HepG2 (cell line): ENCODE data around the gene CDK13. TPM values are rescaled to one million over a fixed set of nuclear protein-coding genes. Genes with fewer than 3 reads are reported as not detected.

Experiments used
- ATAC-seq: fragments of 200-7000 bp; cut with Tn5 transposase; 3 replicates; pipeline ENCODE4 v1.9.1; 2020; ENCODE audit warnings: mild to moderate bottlenecking, moderate library complexity
- BruUV-seq: library from RNA; stranded (reverse); fragments of 400-500 nt; replicated peaks from 2 replicates; lab custom pipeline; 2021; lab: Mats Ljungman, UMichigan
- CTCF ChIA-PET: fragments of 300-600 bp; formaldehyde crosslinking; extraction: SDS; loops from one replicate; lab custom pipeline; 2021; ENCODE audit warnings: low total read pairs, inconsistent platforms, low intra/inter-chr PET ratio; lab: Yijun Ruan, JAX
- POLR2A ChIA-PET: fragments of 350-600 bp; sonication (Branson Sonifier 250); formaldehyde crosslinking; loops from one replicate; lab custom pipeline; 2020; ENCODE audit warnings: antibody characterized with exemption, inconsistent platforms; lab: Yijun Ruan, JAX
- DNase-seq: peaks from one replicate; pipeline ENCODE4 v3.0.0-alpha.2; 2015; ENCODE audit warnings: low spot score
- FAIRE-seq: peaks from 3 replicates; lab custom pipeline; 2011; peaks lifted over from hg19 to GRCh38; lab: Jason Lieb, UNC
- H2AFZ ChIP-seq: one replicate; pipeline ENCODE4 v1.6.1; 2011; ENCODE audit warnings: low read length, inconsistent platforms
- H3K27ac ChIP-seq: fragments of 300-600 bp; 3 replicates; pipeline ENCODE4 v1.8.0; 2011; ENCODE audit warnings: mixed run types, mild to moderate bottlenecking, mixed read lengths, low read length, inconsistent platforms; ENCODE audit not compliant: insufficient read depth; ENCODE audit errors: extremely low read length
- H3K27me3 ChIP-seq, 2 experiments: fragments of 200-600 bp in 1 of 2; 2 replicates in 1 of 2; 3 replicates in 1 of 2; pipeline versions ENCODE4 v1.6.0 to v1.8.0; 2011; ENCODE audit warnings: low read length in 2 of 2, mild to moderate bottlenecking in 2 of 2, moderate library complexity in 2 of 2, inconsistent platforms in 1 of 2; ENCODE audit not compliant: insufficient read depth in 2 of 2, control insufficient read depth in 1 of 2
- H3K36me3 ChIP-seq, 2 experiments: fragments of 200-600 bp in 1 of 2; replicated peaks in 1 of 2; 2 replicates in 1 of 2; 3 replicates in 1 of 2; pipeline versions ENCODE4 v1.5.1 to v1.8.0; 2011; ENCODE audit warnings: low read length in 2 of 2, inconsistent platforms in 1 of 2; ENCODE audit not compliant: insufficient read depth in 2 of 2, control insufficient read depth in 1 of 2
- H3K4me1 ChIP-seq: 2 replicates; pipeline ENCODE4 v1.5.1; 2012; ENCODE audit warnings: low read length, inconsistent platforms; ENCODE audit not compliant: insufficient read depth
- H3K4me2 ChIP-seq: 2 replicates; pipeline ENCODE4 v1.6.0; 2011; ENCODE audit warnings: low read depth, low read length, inconsistent platforms
- H3K4me3 ChIP-seq, 3 experiments: fragments of 200-600 bp in 1 of 3; sonication (generic), shearing (Covaris generic) in 1 of 3; replicated peaks in 1 of 3; 2 replicates each; pipeline ENCODE4 v1.5.1; 2011 to 2016; ENCODE audit warnings: low read length in 3 of 3, inconsistent platforms in 2 of 3, low read depth in 2 of 3, mild to moderate bottlenecking in 2 of 3, control low read depth in 1 of 3, mixed read lengths in 1 of 3; ENCODE audit not compliant: insufficient read depth in 1 of 3
- H3K79me2 ChIP-seq: one replicate; pipeline ENCODE4 v1.6.1; 2011; ENCODE audit warnings: low read length, inconsistent platforms; ENCODE audit not compliant: insufficient read depth
- H3K9ac ChIP-seq: 2 replicates; pipeline ENCODE4 v1.6.0; 2011; ENCODE audit warnings: mild to moderate bottlenecking, low read depth, low read length, inconsistent platforms; ENCODE audit not compliant: insufficient read depth
- H3K9me3 ChIP-seq: 2 replicates; pipeline ENCODE4 v1.5.1; 2012; ENCODE audit warnings: mild to moderate bottlenecking, low read length
- H4K20me1 ChIP-seq: 2 replicates; pipeline ENCODE4 v1.6.0; 2011; ENCODE audit warnings: inconsistent platforms, mild to moderate bottlenecking, low read length, moderate library complexity; ENCODE audit not compliant: insufficient read depth
- MAFF ChIP-seq: IDR thresholded peaks from 2 replicates; pipeline ENCODE4 v1.6.1; 2011; ENCODE audit warnings: low read depth, low read length, improper control_type of control experiment
- MAFK ChIP-seq, 2 experiments: IDR thresholded peaks in 1 of 2; conservative IDR thresholded peaks in 1 of 2; 2 replicates each; pipeline ENCODE4 v1.6.1; 2011; ENCODE audit warnings: improper control_type of control experiment in 2 of 2, low read length in 2 of 2
- MED13 ChIP-seq: sonication (generic); formaldehyde crosslinking; IDR thresholded peaks from 2 replicates; pipeline ENCODE4 v1.5.0; 2020; ENCODE audit warnings: missing genetic modification reagents
- POLR2G ChIP-seq: fragments of 200-400 bp; formaldehyde crosslinking; IDR thresholded peaks from 2 replicates; pipeline ENCODE4 v1.6.1; 2018; ENCODE audit warnings: mild to moderate bottlenecking, low read depth, low read length, moderate library complexity
- THAP8 ChIP-seq: sonication (generic); formaldehyde crosslinking; IDR thresholded peaks from 2 replicates; pipeline ENCODE4 v1.5.1; 2020; ENCODE audit warnings: missing genetic modification reagents, mild to moderate bottlenecking, borderline replicate concordance
- ZNF609 ChIP-seq: sonication (generic); formaldehyde crosslinking; IDR thresholded peaks from 2 replicates; pipeline ENCODE4 v1.4.0; 2020; ENCODE audit warnings: mild to moderate bottlenecking, missing genetic modification reagents, borderline replicate concordance
- WGBS: methylation state at CpG from one replicate; pipeline ENCODE4 v1.1.6; 2017; ENCODE audit warnings: low lambda C conversion rate; 5-methylcytosine and 5-hydroxymethylcytosine counted together
- in situ Hi-C: cut with HindIII; loops from 2 replicates; pipeline ENCODE4 v1.10.0; 2017; ENCODE audit warnings: low pct_unique_long_range_greater_than_20kb; ENCODE audit not compliant: extremely low pct_ligation_motif_present
- intact Hi-C: fragments of 100-400 bp; cut with micrococcal nuclease; formaldehyde crosslinking; loops from one replicate; pipeline ENCODE4 v1.10.0; 2022; ENCODE audit not compliant: unreplicated experiment
- polyA plus RNA-seq, 8 experiments: library from polyadenylated mRNA; depleted of rRNA in 3 of 8; stranded (reverse) in 7 of 8; unstranded in 1 of 8; fragments of >200 nt; fragmentation: Illumina TruSeq in 4 of 8; extraction: Trizol in 4 of 8; gene quantifications; 2 replicates each; pipeline versions ENCODE4 v1.2.1 to v1.2.3, GENCODE V29; 2011 to 2016; ENCODE audit warnings: low read depth in 4 of 8, missing spikeins in 1 of 8, mixed read lengths in 1 of 8; ENCODE audit not compliant: insufficient read depth in 1 of 8
- total RNA-seq, 5 experiments: library from RNA; depleted of rRNA; stranded (reverse); fragments of >200 nt; fragmentation: Illumina TruSeq; extraction: Trizol; gene quantifications; 2 replicates each; pipeline ENCODE4 v1.2.3, GENCODE V29; 2016; ENCODE audit warnings: low read depth in 1 of 5

CDK13 gene
- total and polyA plus RNA-seq, 2 of the 13 experiments (the other 11 are each of a cell fraction or from before 2014, with no cell fraction given) = 21.0 to 40.9 TPM

GRCh38 chr7:40000734-40001315, 50.8 kb downstream of the CDK13 start:
- ATAC-seq = no peak

GRCh38 chr7:40001649-40002048, 51.6 kb downstream of the CDK13 start:
- POLR2A ChIA-PET = no interaction called here
- intact Hi-C loops = loop anchor here (5.0 kb wide), 1 partner anchor 49 kb away; the partner anchor contains the start of gene CDK13

More at GRCh38 chr7:40000734-40001315, 50.8 kb downstream of the CDK13 start:
- Histone ChIP-seq H3K4me1 (no peaks in the 10 kb centered on the region), H3K9ac (no peak overlapping the region), H3K27me3 (no peaks in the 10 kb centered on the region), H4K20me1 (no peaks in the 10 kb centered on the region), H2AFZ (no peak overlapping the region), H3K9me3 (no peaks in the 10 kb centered on the region), H3K4me2 (no peak overlapping the region), H3K36me3 (peaks cover 0 to 8% of the 10 kb centered on the region in 2 experiments; a peak in 3 of 5 replicates), H3K4me3 (no peak overlapping the region), H3K79me2 (peaks cover 2% of the 10 kb centered on the region), H3K27ac (no peak overlapping the region)
- ChIA-PET CTCF (no interaction called here), POLR2A (no interaction called here)
- intact Hi-C loops (loop anchor here (5.0 kb wide), 1 partner anchor 49 kb away; the partner anchor contains the start of gene CDK13), in situ Hi-C loops (no loop called here)
- TF ChIP-seq MAFF (peak; percentile 50), POLR2G (no peak), MAFK (conservative IDR thresholded peaks at IDR 0.05 in 1 of 2, IDR thresholded peaks at IDR 0.05 in 1 of 2; ENCODE audit: low read length in 2 of 2) (peak in 1 of 2 experiments; percentile 67; a peak in 2 of 4 replicates)
- no TSS peak for BruUV-seq
- FAIRE-seq (no peak), DNase-seq (no peak)
- WGBS = 97% methylated on average over 6 of the region's 6 CpGs

More at GRCh38 chr7:40001649-40002048, 51.6 kb downstream of the CDK13 start:
- Histone ChIP-seq H3K79me2 (peaks cover 2% of the 10 kb centered on the region), H2AFZ (no peak overlapping the region), H3K9ac (no peak overlapping the region), H3K27me3 (no peaks in the 10 kb centered on the region), H3K27ac (no peak overlapping the region), H3K4me2 (no peak overlapping the region), H3K4me3 (no peak overlapping the region), H3K36me3 (peaks cover 0 to 8% of the 10 kb centered on the region in 2 experiments; a peak in 3 of 5 replicates), H3K4me1 (no peaks in the 10 kb centered on the region), H4K20me1 (no peaks in the 10 kb centered on the region), H3K9me3 (no peaks in the 10 kb centered on the region)
- FAIRE-seq (no peak), DNase-seq (no peak), ATAC-seq (no peak)
- in situ Hi-C loops = no loop called here
- WGBS = 94% methylated on average over 3 of the region's 3 CpGs
- TF ChIP-seq THAP8 (no peak), MED13 (CRISPR knock-in tag) (no peak), ZNF609 (CRISPR knock-in tag) (no peak)
- no TSS peak for BruUV-seq
- CTCF ChIA-PET = no interaction called here
